Fibroblast of skin of abdomen (primary cell): Measurements from ENCODE around the gene PTPRU.

Source experiments
- DNase-seq: peaks from one replicate; pipeline ENCODE4 v3.0.0-alpha.2; 2013

The PTPRU gene

DNA sequence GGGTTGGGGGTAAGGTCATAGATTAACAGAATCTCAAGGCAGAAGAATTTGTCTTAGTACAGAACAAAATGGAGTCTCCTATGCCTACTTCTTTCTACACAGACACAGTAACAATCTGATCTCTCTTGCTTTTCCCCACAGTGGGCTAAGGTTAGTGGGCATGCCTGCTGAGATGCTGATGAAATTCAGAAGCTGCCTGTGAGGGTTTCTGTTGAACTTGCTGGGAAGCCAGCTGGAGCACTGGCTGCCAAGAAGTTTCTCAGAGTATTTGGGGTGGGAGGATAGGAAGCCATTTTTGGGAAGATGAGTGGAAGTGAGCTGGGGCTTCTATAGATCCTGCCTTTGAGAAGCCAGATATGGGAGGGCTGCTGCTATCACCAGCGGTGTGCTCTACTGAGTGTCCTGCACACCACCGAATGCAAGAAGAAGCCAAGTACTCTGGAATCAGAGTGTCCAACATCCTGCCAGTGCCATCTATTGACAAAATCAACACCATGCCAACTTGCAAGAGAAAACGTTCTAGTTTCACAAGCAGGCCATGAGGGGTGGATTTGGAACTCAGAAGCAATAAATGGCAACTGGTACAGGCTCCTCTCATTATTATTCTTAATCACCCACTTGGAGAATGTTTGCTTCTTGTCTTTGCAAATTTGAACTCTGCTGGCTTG, 102.7 kb downstream of the PTPRU start:
- DNase-seq = no peak

- no peak for DNase-seq
Measured at GRCh38 chr1:29341936-29342335, 105.6 kb downstream of the PTPRU start.

DNA sequence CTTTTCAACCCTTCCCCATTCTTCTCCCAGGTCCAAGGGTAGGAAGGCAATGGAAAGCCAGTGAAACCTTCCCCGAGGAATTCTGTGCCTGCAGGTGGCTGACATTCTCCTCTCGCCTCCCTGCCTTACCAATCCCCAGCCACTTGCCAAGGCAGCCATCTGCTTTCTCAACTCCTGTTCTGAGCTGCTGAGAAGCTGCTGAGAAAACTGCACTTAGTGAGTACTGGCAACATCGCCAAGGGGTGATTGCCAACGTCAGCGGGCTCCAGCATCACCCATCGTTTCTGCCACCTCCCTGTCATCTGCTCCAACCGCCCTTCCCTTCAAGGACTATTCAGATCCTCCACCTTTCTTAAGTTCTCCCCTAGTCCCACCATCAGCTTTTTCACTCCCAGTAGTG, 106.0 kb downstream of the PTPRU start:
- DNase-seq = no peak

GRCh38 chr1:29342983-29343382, 106.7 kb downstream of the PTPRU start:
- DNase-seq = no peak

- no peak for DNase-seq
Measured at GRCh38 chr1:29343476-29343875, 107.2 kb downstream of the PTPRU start.

- DNase-seq = no peak
Measured at GRCh38 chr1:29343908-29344307, 107.6 kb downstream of the PTPRU start.

GRCh38 chr1:29344336-29344735, 108.0 kb downstream of the PTPRU start:
- DNase-seq = no peak

- DNase-seq = no peak
Measured at GRCh38 chr1:29346576-29346975, 110.3 kb downstream of the PTPRU start.

DNA sequence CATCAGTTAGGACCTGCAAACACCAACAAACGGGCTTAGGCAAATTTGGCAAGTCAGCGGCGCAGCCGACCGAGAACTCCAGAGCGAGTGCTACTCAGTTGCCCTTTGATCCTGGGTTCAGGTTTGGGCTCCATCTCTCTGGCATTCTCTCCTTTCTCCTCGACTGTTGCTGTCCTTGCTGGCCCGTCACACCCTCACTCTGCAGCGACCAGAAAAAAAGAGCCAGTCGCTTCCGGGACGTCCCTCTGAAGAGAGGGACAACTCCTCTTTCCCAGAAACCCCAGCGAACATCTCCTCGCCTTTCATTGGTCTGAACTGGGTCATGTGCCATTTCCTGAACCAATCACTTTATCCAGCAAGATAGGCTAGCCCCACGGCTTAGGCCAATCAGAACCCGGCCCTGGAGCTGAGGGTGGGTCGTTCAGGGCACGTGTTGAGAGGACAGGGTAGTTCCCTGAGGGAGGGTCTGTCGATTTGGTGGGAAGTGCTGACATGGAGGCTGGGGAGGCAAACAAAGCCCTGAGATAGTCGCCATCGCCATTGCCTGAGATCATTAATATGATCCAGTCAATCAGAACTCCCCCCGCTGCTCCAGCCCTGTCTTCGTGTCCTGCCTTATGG, 113.7 kb downstream of the PTPRU start:
- DNase-seq = no peak

DNA sequence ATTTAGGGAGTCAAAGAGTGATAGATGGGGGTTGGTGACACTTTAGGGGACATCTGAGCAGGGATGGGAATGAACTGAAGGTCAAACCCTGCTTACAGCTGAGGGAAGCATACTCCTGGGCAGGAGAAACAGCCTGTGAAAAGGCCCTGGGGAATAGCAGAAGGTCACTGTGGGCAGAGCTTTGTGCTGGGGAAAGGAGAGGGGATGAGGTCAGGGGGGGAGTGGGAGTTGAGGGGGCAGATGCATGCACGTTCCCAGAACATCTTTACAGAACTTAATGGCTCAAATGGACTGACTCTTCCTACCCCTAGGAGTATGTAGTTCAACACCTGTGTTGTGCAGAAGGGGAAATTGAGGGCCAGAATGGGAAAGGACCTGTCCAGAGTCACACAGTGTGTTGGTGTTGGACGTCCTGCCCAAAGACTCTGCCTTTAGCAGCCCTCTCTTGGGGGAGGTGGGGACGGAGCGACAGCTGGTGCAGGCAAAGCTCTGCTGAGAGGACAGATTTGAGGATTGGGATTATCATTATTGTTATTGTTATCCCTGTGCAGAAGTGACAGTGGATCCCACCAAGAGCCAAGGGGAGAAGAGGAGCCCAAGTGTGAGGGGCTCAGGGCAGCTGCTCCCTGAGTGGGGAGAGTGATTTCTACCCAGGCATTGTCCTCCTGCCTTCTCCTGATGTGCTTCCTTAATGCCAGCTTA, 116.5 kb downstream of the PTPRU start:
- no peak for DNase-seq

GRCh38 chr1:29354511-29355098, 118.3 kb downstream of the PTPRU start:
- DNase-seq = no peak

DNA sequence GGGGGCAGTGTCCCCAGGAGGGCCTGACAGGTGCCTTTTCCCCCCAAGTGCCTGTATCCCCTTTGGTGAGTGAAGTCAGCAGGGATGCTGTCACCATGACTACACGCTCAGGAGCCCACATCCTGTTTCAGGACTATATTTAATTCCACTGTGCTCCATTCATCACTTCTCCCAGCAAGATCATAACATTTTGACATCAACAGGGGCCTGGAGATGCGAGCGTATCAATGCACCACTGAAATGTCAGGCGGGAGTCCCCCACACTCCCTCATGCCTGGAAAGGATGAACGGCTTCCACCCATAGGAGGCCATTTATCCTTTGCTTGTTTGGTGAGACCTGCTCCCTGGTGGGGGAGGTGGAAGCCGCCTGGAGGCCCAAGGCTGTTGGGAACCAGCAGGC, 119.1 kb downstream of the PTPRU start:
- no peak for DNase-seq

DNA sequence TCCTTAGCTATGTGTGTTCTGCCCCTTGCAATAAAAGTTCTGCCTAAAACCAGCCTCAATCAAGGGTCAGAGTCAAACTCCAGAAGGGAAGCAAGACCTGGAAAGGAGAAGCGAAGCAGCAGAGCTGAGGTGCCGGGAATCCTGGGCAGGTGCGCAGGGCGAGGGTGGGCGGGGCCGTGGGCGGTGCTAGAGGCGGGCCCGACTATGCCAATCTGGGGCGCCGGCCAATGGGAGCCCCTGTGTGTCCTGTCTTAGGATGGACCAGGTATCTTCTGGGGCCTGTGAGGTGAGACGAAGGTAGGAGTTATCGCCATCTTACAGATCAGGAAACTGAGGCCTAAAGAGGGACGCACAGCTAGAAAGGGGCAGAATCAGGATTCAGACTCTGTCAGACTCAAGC, 120.3 kb downstream of the PTPRU start:
- no peak for DNase-seq

GRCh38 chr1:29357452-29357851, 121.1 kb downstream of the PTPRU start:
- no peak for DNase-seq

DNA sequence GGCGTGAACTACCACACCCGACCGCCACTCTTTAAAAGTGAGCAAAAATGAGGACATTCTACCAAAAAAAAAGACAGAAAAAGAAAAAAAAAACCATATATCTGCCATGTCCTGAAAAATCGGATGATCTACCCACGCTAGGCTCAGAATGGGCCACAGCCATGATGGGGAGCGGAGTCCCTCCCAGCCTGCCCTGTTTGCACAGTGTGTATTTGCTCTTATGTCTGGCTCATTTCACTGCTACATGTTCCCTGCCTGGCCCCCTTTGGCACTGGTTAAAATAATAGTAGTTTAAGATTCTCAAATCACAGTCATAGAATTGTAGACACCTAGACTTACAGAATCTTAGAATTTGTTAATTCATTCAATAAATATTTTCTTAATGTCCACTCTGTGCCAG, 121.9 kb downstream of the PTPRU start:
- no peak for DNase-seq

DNA sequence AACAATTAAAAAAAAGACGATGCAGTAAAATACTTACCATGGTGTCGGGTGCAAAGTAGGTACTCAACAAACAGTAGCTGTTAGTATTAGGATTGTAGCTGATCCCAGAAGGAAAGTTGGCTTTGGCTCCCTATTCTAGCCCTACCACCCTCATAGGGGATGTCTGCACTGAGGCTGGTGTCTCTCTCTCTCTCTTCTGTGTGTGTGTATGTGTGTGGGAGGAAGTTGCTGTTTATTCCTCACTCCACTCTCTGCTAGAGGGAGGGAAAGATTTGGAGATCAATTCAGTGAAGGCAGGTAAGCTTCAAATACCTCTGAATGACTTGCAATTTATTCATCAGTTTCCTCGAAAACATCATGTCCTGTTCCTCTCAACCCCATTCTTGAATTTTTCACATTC, 124.4 kb downstream of the PTPRU start:
- DNase-seq = no peak

DNA sequence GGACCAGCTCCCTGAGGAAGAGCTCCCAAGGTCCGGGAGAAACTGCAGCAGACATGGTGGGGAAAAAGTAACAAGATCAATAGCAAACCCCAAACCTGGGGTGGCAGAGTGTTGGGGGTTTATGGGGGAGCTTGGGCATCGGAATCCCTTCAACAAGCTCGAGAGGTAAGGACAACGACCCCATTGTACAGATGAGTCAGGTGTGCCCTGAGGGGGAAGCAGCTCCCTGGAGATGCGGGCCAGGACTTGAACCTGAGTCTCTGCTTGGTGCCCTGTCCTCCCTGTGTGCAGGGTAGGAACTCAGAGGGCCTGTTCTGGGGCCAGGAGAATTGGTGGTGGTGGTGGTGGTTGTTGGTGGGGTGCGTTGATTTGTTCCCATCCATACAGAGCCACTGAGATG, 125.4 kb downstream of the PTPRU start:
- no peak for DNase-seq

DNA sequence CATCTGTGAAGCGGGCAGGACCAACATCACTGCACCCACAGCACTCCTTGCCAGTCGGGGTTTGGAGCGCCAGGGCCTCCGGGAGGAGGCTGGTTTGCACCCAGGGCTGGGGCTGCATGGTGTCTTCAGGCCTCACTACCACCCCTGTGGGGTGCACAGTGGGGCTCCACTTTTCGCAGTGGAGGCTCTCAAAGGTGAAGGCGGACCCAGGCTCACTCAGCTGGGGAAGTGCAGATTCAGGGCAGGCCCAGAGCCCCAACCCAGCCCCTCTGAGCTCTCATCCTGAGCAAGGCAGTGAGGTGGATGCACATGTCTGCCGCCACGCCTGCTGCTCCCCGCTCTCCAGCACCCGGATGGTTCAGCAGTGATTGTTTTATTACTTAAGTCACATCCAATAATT, 125.8 kb downstream of the PTPRU start:
- no peak for DNase-seq

GRCh38 chr1:29362764-29363163, 126.4 kb downstream of the PTPRU start:
- no peak for DNase-seq

DNA sequence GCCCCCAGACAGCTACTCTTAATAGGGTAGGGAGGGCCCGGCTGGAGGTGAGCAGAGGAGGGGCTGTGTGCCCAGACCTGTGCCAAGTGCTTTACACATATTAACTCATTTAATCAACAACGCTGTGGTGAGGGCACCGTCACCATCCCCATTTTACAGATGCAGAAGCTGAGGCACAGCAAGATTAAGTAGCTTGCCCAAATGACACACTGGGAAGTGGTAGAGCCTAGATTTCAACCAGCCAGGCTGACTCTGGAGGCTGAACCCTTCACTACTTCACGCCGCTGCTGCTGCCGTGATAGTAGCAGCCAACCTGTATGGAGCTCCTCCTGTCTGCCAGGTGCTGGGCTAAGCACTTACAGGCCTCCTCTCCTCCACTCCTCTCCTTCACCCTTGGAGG, 127.2 kb downstream of the PTPRU start:
- DNase-seq = no peak

DNA sequence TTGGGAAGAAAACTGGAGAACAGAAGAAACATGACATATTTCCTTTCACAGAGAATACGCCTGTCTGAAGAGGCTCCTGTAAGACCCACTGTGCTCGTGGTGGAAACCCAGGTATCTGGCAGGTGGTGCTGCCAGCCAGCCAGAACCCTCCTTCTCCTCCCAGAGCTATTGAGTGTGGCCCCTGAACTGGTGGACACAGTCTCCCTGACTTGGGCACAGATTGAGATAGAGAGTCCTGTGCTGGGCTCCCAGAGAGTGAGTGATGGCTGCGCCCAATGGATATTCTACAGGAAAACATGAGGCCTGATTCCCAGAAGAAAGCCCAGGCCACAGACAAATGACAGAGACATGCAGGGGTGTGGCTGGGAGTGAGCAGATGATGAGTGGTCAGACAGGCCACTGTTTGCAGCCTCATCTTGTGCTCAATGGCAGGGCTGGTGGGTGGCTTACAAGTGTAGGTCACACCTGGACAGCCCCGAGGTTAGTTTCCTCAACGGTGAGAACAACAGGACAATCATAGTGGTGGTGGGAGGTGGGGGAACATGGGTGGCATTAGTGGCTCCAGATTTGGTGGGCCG, 127.9 kb downstream of the PTPRU start:
- DNase-seq = no peak

GRCh38 chr1:29365906-29366670, 129.8 kb downstream of the PTPRU start:
- no peak for DNase-seq
